Prostate gland (tissue), 2 donors: ENCODE data around the gene SARDH. TPM values are rescaled to one million over a fixed set of nuclear protein-coding genes. Genes with fewer than 3 reads are reported as not detected.
A peak's percentile ranks its signal among the peaks of the same experiment; 100 is the strongest.

Source experiments
- DNase-seq: peaks from one replicate; pipeline ENCODE4 v3.0.0-alpha.2; 2019; ENCODE audit warnings: low spot score
- H3K27ac ChIP-seq, 2 donors: fragments of 200-600 bp; sonication (generic); 2 replicates each; pipeline ENCODE4 v1.5.1; 2017 to 2019
- H3K27me3 ChIP-seq: fragments of 200-600 bp; sonication (generic); replicated peaks from 2 replicates; pipeline ENCODE4 v1.5.1; 2019; ENCODE audit not compliant: insufficient read depth
- H3K36me3 ChIP-seq, 2 donors: fragments of 200-600 bp; sonication (generic); 1 replicate in 1 of 2; 2 replicates in 1 of 2; pipeline versions ENCODE4 v1.5.1 to v1.8.1; 2017 to 2019
- H3K4me1 ChIP-seq: fragments of 200-600 bp; sonication (generic); replicated peaks from 2 replicates; pipeline ENCODE4 v1.5.1; 2019
- H3K4me3 ChIP-seq, 2 donors: fragments of 200-600 bp; sonication (generic); 2 replicates each; pipeline ENCODE4 v1.5.1; 2017 to 2019
- H3K9me3 ChIP-seq: fragments of 200-600 bp; sonication (generic); 2 replicates; pipeline ENCODE4 v1.5.1; 2017
- CTCF ChIP-seq, 4 experiments: fragments of 200-600 bp in 2 of 4; fragments of 450-650 bp in 2 of 4; sonication (generic) in 2 of 4; IDR thresholded peaks; 1 replicate in 3 of 4; 2 replicates in 1 of 4; pipeline ENCODE4 v1.5.1; 2016 to 2019; ENCODE audit warnings: antibody characterized with exemption in 4 of 4, mild to moderate bottlenecking in 2 of 4, moderate library complexity in 2 of 4
- POLR2A ChIP-seq: fragments of 450-650 bp; IDR thresholded peaks from one replicate; pipeline ENCODE4 v1.6.1; 2016; ENCODE audit warnings: antibody characterized with exemption, mild to moderate bottlenecking
- POLR2AphosphoS5 ChIP-seq: sonication (generic); formaldehyde crosslinking; IDR thresholded peaks from one replicate; pipeline ENCODE4 v1.6.1; 2017; ENCODE audit warnings: antibody characterized with exemption
- WGBS: methylation state at CpG from one replicate; pipeline ENCODE4 v1.1.5; 2018; 5-methylcytosine and 5-hydroxymethylcytosine counted together
- intact Hi-C: fragments of 100-400 bp; cut with DNase I; formaldehyde crosslinking; loops from one replicate; pipeline ENCODE4 v1.14.2; 2022
- total RNA-seq, 2 donors: library from RNA; depleted of rRNA; stranded (reverse); fragments of >200 nt; gene quantifications; one replicate each; pipeline ENCODE4 v1.1.0, GENCODE V29; 2016

The SARDH gene
- total RNA-seq, 2 donors from 2014 or later, result 6.7 to 7.2 TPM

GRCh38 chr9:133685653-133686609 lies 52.2 kb downstream of the SARDH start:
- H3K4me1 ChIP-seq, result no peaks in the 10 kb centered on the region
- H3K27me3 ChIP-seq, result no peaks in the 10 kb centered on the region
- no peak overlapping the region for H3K27ac ChIP-seq
- intact Hi-C loops, result no loop called here
- no peak overlapping the region for H3K4me3 ChIP-seq
- TF ChIP-seq POLR2AphosphoS5 (no peak), CTCF (IDR thresholded peaks at IDR 0.05) (no peak), POLR2A (no peak)
- H3K36me3 ChIP-seq, result no peaks in the 10 kb centered on the region
- no peaks in the 10 kb centered on the region for H3K9me3 ChIP-seq
- DNase-seq, result no peak
- WGBS, result 94% methylated on average over 18 of the region's 18 CpGs

DNA sequence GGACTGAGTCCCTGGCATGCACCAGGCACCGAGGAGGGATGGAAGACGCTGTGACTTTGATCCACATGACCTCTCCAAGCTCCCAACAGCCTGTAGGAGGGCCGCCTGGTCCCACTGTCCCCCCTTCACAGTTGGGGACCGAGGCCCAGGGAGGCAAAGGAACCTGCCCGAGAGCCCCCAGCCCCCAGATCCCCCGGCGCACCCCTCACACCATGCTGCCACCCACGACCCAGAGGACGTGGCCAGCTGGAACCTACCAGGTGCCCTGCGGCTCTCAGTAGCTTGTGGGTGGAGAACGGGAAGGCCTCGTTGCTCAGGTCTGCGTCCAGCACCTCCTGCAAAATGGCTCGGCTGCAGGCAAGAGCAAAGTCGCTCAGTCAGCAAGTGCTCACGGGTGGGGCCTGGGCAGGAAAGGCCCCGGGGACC lies 53.2 kb downstream of the SARDH start:
- H3K27ac ChIP-seq, result peak overlapping the region in 1 of 2 donors; percentile 4

DNA sequence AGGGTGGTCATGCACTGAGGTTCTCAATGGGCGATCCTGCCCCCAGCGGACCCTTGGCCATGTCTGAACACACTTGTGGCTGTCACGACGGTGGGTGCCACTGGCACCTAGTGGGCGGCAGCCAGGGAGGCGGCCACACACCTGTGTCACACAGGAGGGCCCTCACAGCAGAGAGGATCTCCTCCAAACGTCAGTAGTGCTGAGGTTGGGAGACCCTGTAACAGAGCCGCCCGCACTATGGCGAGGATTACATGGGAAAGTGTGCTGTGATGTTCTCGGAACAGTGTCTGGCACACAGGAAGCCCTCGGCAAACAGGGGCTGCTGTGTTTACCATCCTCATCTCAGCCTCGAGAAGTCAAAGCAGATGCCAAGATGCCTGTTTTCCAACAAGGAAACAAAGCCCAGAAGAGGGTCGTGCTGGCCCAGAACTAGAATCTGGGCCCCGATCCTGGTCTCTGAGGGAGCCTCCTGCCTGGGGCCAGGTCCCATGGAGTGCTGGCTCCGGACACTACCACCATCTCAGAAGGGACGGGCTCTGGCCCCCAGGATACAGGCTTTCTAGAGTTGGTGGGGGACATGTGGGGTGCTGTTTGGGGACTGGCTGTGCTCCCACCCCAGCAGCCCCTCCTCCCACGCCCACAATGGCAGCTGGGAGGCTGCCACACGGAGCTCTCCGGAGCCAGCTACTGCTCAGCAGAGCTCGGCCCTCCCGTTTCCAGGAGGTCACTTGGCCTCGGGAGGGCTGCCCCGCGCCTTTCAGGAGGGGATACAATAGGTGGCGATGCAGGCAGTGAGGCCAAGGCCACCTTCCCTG lies 53.8 kb downstream of the SARDH start:
- Histone ChIP-seq H3K4me1 (no peaks in the 10 kb centered on the region), H3K36me3 (no peaks in the 10 kb centered on the region), H3K9me3 (no peaks in the 10 kb centered on the region), H3K27ac (peak overlapping the region in 1 of 2 donors; percentile 4), H3K27me3 (no peaks in the 10 kb centered on the region), H3K4me3 (no peak overlapping the region)
- TF ChIP-seq CTCF (IDR thresholded peaks at IDR 0.05) (no peak), POLR2AphosphoS5 (no peak), POLR2A (no peak)
- 50% methylated on average over 26 of the region's 26 CpGs for WGBS
- intact Hi-C loops, result no loop called here
- DNase-seq, result no peak

More for the DNA sequence above, 53.2 kb downstream of the SARDH start:
- Histone ChIP-seq H3K27me3 (no peaks in the 10 kb centered on the region), H3K9me3 (no peaks in the 10 kb centered on the region), H3K4me3 (no peak overlapping the region), H3K4me1 (no peaks in the 10 kb centered on the region), H3K36me3 (no peaks in the 10 kb centered on the region)
- intact Hi-C loops, result no loop called here
- 90% methylated on average over 14 of the region's 17 CpGs for WGBS
- no peak for DNase-seq
- TF ChIP-seq POLR2A (no peak), POLR2AphosphoS5 (no peak), CTCF (IDR thresholded peaks at IDR 0.05) (no peak)

- intact Hi-C loops, result no loop called here
- WGBS, result 54% methylated on average over 16 of the region's 19 CpGs
- no peak for TF ChIP-seq POLR2AphosphoS5
- no peak for TF ChIP-seq POLR2A
- no peak for TF ChIP-seq CTCF (IDR thresholded peaks at IDR 0.05)
- Histone ChIP-seq H3K27ac (no peak overlapping the region), H3K4me3 (no peak overlapping the region), H3K36me3 (no peaks in the 10 kb centered on the region), H3K27me3 (no peaks in the 10 kb centered on the region), H3K9me3 (no peaks in the 10 kb centered on the region), H3K4me1 (no peaks in the 10 kb centered on the region)
- no peak for DNase-seq
These were observed 54.5 kb downstream of the SARDH start for GRCh38 chr9:133683586-133684120.
